GM19035 (cell line): Measurements from ENCODE around the gene NR0B1.

Source experiments
- ATAC-seq: cut with Tn5 transposase; IDR thresholded peaks from one replicate; pipeline ENCODE4 v1.9.1; 2021; ENCODE audit not compliant: unreplicated experiment

The NR0B1 gene

GRCh38 chrX:30309139-30309571 lies at the start of gene NR0B1:
Gene NR0B1, minus strand, starts transcription at chrX:30309390. Its CDS starts 27 bp downstream, at chrX:30309363.
- ATAC-seq, result no peak

GRCh38 chrX:30349946-30350345 lies 40.8 kb upstream of the NR0B1 start:
- ATAC-seq, result no peak

GRCh38 chrX:30343206-30343605 lies 34.0 kb upstream of the NR0B1 start:
- no peak for ATAC-seq

- no peak for ATAC-seq
Observed at GRCh38 chrX:30340753-30341152, 31.6 kb upstream of the NR0B1 start.

GRCh38 chrX:30327762-30328161 lies 18.6 kb upstream of the NR0B1 start:
- ATAC-seq, result no peak

GRCh38 chrX:30317308-30317707 lies 8.1 kb upstream of the NR0B1 start:
- ATAC-seq, result no peak

GRCh38 chrX:30313322-30313721 lies 4.1 kb upstream of the NR0B1 start:
- no peak for ATAC-seq

- no peak for ATAC-seq
Observed at GRCh38 chrX:30312858-30313257, 3.7 kb upstream of the NR0B1 start.

- ATAC-seq, result no peak
Observed at GRCh38 chrX:30310429-30311206, 1.4 kb upstream of the NR0B1 start.

- ATAC-seq, result no peak
Observed at GRCh38 chrX:30308263-30309138, 689 bp downstream of the NR0B1 start.

- ATAC-seq, result no peak
Observed at GRCh38 chrX:30307466-30307865, 1.7 kb downstream of the NR0B1 start.

- ATAC-seq, result no peak
Observed at GRCh38 chrX:30304866-30305265, 4.3 kb downstream of the NR0B1 start.

GRCh38 chrX:30302956-30303355 lies 6.2 kb downstream of the NR0B1 start:
- ATAC-seq, result no peak

- no peak for ATAC-seq
Observed at GRCh38 chrX:30301963-30302362, 7.2 kb downstream of the NR0B1 start.

- no peak for ATAC-seq
Observed at GRCh38 chrX:30301208-30301607, 8.0 kb downstream of the NR0B1 start.

- ATAC-seq, result no peak
Observed at GRCh38 chrX:30296408-30297254, 12.6 kb downstream of the NR0B1 start.

GRCh38 chrX:30283456-30284200 lies 25.6 kb downstream of the NR0B1 start:
- ATAC-seq, result no peak

- no peak for ATAC-seq
Observed at GRCh38 chrX:30282527-30282926, 26.7 kb downstream of the NR0B1 start.

- no peak for ATAC-seq
Observed at GRCh38 chrX:30280428-30280827, 28.8 kb downstream of the NR0B1 start.

- no peak for ATAC-seq
Observed at GRCh38 chrX:30278365-30278764, 30.8 kb downstream of the NR0B1 start.
